Measurements from ENCODE around the gene NCOA7.
"Not testable (repeated sequence)": the region's sequence is repeated elsewhere in the genome, so short reads cannot be mapped to it uniquely, and the experiment has no call there.

The NCOA7 gene

DNA sequence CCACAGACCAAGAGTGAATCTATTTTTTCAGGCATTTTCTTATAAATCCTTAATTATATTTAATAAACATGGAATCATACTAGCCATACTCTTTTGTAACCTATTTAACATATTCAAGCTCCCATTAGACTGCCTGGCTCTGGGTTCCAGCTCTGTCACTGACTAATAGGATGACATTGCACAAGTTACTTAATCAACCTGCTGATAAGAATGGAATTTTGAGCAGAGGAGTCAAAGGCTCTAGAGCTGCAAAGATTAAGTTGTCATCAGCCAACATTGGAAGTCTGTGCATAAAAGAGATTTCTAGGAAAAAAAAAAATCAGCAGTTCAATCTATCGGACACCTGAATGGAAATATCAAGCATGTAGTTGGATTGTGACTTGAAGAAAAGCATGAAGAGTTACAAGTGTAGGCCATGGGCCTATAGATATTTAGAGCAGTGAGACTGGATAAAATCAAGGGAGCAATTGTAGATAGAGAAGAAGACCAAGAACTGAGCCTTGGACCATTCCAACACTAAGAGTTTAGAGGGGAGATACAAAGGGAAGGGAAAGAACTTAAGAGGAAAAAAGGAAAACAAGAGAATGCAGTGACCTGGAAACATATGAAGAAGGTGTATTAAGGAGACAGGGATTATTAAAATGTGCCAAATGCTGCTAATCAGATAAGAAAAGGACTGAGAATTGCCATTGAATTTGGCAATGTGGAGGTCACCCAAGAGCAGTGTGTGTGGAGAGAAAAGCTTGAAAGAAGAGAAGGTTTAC lies 154.8 kb downstream of the NCOA7 start:
- no peak for DNase-seq (ENCODE audit: low read depth, low spot score)

DNA sequence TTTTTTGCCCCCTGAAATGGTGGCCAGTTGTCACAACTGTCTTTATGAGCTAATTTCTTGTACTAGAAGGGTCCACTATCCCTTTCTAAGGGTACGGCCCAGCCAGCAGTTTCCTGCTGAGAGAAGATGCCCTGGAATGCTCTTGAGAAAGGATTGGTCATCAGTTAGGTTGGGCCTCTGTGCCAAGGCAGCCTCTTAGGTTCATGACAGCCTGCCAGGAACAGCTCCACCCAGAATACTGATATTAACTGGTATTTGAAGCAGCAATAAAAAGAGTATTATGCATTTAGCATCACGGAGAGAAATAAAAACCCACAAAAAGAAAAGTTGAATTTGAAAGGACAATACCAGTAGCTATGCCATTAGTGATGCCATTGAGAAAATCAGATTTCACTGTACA lies 156.9 kb downstream of the NCOA7 start:
- DNase-seq (ENCODE audit: low read depth, low spot score), result no peak

DNA sequence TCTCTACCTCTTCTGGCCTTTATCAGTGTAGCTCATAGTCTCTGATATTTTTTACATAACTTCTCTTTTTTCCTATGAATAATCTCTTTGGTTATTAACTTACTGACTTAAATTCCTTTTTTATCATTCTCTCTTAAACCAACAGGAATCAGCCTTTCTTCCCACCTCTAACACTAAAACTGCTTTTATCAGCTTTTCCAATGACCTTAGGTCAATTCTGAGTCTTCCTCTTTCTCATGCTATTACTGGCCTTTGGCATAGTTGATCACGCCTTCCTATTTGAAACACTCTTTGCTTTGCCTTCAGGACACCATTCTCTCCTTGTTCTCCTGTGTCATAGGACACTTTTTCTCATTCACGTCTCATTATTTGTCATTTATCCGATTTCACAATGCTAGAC lies 157.7 kb downstream of the NCOA7 start:
- no peak for DNase-seq (ENCODE audit: low read depth, low spot score)

DNA sequence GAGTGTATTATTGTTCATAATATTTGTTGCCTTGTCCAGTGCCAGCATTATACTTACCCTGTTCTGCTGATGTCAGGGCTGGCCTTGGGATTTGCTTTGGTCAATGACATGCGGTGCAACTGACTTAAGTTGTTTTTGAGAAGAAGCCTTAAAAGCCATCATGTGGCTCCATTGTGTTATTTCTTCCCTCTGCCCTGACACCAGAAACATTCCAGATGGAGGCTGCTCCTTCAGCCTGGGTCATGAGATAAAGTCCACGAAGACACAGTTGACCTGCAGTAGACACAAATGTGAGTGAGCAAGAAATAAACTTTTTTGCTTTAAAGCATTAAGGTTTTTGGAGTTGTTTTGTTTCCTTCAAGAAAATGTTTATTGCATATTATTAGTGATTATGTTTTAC lies 158.3 kb downstream of the NCOA7 start:
- DNase-seq (ENCODE audit: low read depth, low spot score), result no peak

DNA sequence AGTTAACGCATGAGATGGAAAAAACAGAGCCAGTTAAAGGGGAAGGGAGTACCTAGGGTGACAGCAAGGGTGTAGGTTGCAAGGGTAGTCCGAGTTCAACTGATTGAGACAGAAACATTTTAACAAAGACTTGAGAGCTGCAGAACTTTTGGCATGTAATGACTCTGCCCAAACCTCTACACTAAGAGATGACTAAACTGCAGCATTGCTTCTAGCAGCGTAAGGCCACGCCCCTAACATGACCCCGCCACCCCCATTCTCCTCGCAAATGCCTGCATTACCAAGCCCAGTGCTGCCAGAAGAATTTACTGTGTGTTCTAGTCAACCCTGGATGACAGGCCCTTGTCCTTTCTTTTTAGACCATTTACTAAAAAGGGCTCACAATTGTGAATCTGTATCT lies 159.5 kb downstream of the NCOA7 start:
- no peak for DNase-seq (ENCODE audit: low read depth, low spot score)

DNA sequence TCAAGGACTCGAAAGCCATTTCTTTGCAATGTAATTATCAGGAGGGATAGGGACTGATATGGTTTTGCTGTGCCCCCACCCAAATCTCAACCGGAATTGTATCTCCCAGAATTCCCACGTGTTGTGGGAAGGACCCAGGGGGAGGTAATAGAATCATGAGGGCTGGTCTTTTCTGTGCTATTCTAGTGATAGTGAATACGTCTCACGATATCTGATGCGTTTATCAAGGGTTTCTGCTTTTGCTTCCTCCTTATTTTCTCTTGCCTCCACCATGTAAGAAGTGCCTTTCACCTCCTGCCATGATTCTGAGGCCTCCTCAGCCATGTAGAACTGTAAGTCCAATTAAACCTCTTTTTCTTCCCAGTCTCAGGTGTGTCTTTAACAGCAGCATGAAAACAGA lies 160.0 kb downstream of the NCOA7 start:
- not testable (repeated sequence) for DNase-seq (ENCODE audit: low read depth, low spot score)

DNA sequence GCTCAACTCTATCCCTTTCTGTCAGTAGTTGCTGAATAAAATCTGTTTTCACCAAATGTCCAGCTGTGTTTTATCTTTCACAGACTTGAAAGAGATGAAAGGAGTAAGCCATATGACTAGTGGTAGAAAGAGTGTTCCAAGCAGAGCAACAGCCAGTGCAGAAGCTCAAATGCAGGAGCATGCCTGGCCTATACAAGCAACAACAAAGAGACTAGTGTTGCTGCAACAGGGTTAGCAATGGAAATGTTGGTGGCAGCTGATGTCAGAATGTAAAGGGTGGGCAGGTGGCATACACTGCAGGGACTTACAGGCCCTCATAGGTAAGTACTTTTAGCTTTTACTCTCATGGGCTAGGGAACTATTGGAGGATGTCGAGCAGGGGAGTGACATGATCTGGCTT lies 160.6 kb downstream of the NCOA7 start:
- DNase-seq (ENCODE audit: low read depth, low spot score), result no peak

DNA sequence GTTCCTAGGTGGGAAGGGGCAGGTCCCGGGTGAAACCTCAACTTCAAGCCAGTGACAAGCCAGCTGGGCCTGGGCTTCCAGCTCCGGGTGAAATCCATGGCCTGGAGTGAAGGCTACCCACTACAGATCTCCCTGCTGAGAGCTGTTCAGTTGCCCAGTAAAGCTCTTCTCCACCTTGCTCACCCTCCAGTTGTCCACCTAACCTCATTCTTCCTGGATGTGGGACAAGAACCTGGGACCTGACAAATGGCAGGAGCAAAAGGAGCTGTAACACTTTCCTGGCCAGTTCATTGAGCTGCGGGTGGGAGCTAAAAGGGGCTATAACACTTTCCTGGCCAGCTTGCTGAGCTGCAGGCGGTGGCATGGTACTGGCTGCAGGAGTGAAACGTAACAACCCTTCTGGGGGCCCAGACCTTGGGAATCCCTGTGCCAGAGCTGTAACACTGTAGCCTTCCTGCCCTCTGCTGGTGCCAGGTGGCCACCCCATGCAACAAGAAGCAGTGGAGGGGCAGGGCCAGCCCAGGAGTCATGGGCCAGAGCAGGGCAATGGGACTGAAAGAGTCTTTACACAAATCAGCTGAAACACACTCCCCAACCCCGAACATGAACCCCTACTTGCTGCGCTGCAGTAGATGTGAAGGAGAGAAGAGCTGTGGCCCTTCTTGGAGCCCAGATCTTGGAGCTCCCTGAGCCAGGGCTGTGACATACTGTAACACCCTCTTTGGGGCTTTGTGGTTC lies 162.2 kb downstream of the NCOA7 start:
- DNase-seq (ENCODE audit: low read depth, low spot score), result no peak

DNA sequence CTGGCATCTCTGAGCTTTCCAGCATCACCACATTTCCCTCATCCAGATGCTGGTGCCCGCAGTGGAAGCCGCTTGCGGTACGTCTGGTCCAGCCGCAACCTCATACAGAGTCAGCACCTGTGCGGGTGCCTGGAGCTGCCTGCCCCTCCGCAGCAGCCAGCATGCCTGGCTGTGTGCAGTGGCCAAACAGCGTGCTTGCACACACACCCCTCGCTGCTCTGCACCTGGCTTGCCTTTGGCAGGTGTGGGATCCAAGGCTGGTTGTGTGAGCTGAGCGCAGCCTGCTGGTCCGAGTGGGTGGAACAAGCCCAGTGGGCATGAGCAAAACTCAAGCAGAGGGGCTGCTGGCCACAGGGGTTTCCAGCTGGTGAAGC lies 162.7 kb downstream of the NCOA7 start:
- DNase-seq (ENCODE audit: low read depth, low spot score), result no peak

DNA sequence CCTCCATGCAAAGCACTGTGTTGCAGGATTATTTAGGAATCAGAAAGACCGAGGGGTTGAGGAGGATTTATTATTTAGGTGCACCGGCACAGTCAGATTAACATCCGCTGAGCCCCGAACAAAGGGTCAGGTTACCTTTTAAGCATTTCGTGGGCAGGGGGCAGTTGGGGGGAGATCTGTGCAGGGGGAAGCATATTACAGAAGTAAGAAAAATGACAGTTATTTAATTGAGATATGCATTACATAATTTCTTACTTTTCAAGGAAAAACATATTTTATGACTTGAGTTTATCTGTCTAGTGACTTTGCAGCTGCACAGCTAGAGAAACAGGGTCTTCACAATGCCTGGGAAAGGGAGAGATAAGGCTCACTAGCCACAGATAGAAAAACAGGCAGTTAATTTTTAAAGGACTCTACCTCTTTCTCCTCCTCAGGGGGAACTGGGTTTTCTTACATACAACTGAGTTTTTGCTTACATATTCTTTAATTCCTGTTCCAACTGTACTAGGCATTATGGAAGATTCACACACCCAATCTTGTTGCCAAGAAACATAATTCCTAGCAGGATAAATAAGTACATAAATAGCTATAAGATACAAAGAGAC lies 164.1 kb downstream of the NCOA7 start:
- no peak for DNase-seq (ENCODE audit: low read depth, low spot score)

DNA sequence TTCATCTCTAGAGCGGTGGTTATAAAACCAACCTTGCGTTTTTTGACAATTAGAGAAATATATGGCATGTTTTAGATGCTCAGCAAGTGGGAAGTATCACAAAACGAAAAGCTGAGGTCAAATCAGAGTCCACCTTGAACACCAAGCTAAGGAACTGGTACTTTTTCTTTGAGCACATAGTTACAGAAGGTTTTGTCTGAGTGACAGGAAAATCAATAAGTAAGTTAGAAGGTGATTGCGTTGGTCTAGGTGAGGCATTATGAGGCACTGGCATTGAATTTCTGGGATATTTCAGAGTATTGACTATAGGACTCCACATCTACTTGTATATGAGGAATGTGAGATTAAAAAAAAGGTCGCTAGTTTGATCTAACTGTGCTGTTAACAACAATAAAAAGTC lies 165.2 kb downstream of the NCOA7 start:
- DNase-seq (ENCODE audit: low read depth, low spot score), result no peak

DNA sequence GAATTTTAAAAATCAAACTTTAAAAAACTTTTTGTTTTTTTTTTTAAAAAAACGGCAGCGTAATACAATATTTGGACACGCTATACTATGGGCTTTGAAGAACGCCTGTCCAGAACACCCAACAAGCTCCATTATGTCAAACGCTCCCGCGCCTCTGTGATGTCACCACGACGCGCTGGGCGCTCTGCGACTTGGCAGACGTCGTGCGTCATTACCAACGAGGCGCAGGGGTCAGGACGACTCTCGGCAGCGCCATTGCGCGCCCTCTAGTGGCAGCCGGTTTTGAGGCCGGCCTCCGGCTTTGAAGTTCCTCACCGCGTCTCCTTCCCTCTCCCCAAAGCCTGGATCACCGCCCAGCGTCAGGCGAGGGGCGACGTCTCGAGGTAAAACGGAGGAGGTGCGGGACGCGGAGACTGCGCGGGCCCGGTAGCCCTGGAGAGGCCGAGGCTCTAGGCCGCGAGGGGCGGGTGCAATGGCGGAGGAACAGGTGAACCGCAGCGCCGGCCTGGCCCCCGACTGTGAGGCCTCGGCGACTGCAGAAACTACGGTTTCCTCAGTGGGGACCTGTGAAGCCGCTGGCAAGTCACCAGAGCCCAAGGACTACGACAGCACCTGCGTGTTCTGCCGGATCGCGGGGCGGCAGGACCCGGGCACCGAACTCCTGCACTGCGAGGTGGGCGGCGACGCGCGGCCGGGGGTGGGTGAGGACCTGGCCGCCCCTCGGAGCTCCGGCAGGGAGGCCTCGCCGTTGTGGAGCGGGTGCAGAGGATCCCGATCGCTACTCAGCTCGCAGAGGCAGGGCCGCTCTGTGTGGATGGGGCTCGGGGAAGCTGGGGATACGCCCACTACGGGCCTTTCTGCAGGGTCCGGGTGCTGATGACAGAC lies 166.0 kb downstream of the NCOA7 start, which contains the start of gene HINT3:
TSS of gene HINT3 (plus strand) at position 265 of the 885 bp plus-strand sequence. CDS start at position 473, 208 bp downstream.
- DNase-seq (ENCODE audit: low read depth, low spot score), result peak; percentile 85

DNA sequence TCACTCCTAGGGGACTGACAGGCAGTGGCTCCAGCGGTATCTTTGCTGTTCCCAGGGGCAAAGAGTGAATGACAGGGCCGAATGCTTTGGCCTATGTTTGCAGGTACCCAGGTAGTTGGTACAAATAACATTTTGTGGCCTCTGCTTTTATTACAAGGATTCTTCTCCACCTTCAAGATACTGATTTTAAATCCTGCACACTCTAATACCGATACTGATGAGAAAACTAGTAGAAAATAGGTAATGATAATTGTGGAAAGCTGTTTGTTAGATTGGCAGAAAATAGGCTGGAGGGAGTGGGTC lies 166.6 kb downstream of the NCOA7 start:
- no peak for DNase-seq (ENCODE audit: low read depth, low spot score)

DNA sequence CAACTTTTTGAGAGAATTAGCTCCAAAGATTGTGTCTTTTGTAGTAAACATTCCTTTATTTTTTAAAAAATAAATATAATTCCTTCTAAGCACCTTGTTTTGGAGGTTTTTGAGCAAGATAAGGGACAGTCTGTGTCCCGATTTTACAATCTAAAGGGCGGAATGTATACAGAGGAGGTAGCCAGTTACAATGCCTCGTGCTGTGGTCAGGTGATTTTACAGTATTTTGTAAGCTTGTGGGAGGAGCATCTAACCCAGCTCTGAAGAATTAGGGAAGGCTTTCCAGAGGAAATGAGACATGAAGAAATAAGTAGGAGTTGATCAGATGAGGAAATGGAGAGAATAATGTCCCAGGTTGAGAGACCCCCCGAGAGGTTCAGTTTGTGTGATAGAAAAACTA lies 167.1 kb downstream of the NCOA7 start:
- no peak for DNase-seq (ENCODE audit: low read depth, low spot score)

DNA sequence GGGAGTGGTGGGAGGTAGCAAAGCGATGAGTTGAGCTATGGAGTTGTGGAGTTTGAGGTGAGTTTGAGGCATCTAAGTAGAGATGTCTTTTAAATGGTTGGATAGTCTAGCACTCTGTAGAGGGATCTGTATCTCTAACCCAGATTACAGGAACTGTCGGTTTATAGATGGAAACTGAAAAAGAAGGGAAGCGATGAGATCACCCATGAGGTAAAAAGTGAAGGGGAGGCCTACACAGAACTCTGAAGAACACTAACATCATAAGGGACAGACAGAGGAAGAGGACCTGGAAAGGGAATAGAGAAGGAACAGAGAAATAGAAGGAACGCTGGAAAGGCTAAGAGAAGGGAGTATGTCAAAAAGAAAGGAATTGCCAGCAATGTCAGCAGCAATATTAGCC lies 168.3 kb downstream of the NCOA7 start:
- no peak for DNase-seq (ENCODE audit: low read depth, low spot score)

DNA sequence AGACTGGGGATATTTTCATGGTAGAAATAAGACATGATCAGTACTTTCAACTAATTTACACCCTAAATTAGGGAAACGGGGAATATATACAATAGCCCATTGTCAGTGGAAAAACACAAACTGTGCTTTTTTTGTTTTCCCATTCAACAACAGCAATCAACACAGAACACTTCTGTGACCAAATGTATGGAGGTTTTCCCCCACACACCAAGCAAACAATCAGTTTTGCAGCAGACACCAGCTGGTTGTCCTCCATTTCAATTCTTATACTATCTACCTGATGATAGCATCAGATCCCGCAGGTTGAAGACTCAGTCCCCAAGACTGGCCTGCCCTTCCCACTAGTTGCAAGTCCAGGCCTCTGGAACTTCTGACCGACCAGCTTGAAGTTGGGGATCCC lies 170.4 kb downstream of the NCOA7 start:
- no peak for DNase-seq (ENCODE audit: low read depth, low spot score)

DNA sequence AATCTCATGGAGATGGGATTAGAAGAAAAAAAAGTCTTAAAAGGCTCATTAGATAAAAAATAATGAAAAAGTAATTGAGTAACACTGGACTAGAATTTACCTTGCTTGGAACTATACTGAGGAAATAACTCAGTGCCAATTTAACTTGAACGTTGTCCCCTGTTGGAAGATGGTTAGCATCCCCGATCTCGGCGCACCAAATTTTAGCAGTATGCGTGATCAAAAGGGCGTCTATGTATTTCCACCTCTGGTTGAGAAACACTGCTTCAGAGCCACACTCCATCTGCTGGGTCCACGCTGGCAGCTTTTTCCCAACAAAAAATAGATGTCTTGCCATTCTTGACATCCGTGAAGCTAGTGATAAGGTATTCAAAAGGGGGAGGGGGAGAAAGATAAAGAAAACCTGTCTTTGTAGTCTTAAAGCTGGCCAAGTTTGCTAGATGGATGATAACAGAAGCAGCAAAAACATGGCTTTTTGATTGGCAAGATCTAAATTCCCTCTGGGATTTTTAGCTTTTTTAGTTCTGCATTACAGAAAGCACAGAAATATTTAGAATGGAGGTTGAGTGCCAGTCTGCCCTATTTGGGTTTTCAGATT lies 172.2 kb downstream of the NCOA7 start:
- DNase-seq (ENCODE audit: low read depth, low spot score), result no peak

DNA sequence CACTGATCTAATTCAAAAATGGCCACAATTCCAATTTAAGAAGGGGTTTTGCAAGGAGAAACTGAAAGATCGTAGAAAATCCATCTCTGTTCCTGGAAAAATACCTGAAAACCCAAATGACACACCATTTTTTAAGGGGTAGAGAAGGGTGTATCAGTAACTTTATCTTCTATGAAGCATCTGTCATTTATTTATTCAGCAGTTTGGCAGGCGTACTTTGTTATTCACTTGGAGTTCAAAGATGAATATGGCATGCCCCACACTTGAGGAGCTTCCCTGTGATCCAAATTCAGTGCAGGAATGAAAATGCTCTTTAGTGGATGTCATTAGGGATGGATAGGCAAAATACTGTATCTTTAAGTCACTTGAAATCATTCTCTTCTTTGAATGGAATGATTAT lies 173.1 kb downstream of the NCOA7 start:
- DNase-seq (ENCODE audit: low read depth, low spot score), result no peak

DNA sequence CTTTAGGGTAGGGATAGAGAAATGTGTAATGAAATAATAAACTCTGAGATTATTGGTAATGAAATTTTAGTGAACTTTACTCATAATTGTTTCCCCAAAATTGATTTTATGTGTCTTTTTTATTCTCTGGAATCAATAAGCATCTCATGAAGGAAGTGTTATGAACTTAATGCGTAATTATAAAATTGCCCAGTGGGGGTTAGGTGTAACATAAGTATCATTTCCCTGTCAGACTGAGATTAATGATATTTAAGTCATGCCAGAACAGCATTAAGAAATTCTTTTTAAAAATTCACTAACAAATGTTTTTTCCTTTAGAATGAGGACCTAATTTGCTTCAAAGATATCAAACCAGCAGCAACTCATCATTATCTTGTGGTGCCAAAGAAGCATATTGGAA lies 175.8 kb downstream of the NCOA7 start:
- no peak for DNase-seq (ENCODE audit: low read depth, low spot score)

DNA sequence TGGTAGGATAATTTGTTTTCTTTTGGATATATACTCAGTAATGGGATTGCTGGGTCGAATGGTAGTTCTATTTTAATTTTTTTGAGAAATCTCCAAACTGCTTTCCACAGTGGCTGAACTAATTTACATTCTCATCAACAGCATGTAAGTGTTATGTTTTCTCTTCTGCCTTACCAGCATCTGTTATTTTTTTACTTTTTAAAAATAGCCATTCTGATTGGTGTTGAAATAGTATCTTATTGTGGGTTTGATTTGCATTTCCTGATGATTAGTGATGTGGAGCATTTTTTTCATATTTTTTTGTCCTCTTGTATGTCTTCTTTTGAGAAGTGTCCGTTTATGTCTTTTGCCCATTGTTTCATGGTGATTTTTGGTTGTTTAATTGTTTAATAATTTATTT lies 177.7 kb downstream of the NCOA7 start:
- DNase-seq (ENCODE audit: low read depth, low spot score), result no peak

DNA sequence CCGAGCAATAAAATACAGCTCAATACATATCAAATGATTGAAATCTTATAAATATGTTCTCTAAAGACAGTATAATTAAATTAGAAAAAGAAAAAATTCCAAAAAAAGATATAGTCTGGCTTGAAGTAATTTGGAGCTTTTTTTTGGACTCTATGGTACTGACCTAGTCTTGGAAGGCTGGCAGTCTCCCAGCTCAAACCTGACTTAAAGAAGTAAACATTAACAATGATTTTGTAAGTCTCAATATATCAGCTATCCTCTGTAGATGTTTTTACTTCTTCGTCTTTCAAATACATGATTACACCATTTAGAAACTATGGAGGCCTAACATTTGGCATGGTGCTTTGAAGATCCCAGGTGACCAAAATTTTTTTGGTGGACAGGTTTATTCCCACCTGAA lies 180.0 kb downstream of the NCOA7 start:
- DNase-seq (ENCODE audit: low read depth, low spot score), result no peak

DNA sequence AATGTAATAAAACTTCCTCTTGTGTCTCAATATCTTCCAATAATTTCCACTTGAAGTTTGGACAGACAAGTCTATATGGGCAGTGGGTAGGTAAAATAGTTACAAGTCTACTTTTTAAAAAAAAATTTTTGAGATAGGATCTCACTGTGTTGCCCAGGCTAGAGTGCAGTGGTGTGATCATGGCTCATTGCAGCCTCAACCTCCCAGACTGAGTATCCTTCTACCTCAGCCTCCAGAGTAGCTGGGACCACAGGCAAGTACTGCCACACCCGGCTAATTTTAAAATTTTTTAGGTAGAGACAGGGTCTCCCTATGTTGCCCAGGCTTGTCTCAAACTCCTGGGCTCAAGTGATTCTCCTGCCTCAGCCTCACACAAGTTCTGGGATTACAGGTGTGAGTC lies 181.7 kb downstream of the NCOA7 start:
- not testable (repeated sequence) for DNase-seq (ENCODE audit: low read depth, low spot score)

Data from iPS DF 19.7 (cell line).